ENCODE data around the gene MC3R.

MC3R gene

DNA sequence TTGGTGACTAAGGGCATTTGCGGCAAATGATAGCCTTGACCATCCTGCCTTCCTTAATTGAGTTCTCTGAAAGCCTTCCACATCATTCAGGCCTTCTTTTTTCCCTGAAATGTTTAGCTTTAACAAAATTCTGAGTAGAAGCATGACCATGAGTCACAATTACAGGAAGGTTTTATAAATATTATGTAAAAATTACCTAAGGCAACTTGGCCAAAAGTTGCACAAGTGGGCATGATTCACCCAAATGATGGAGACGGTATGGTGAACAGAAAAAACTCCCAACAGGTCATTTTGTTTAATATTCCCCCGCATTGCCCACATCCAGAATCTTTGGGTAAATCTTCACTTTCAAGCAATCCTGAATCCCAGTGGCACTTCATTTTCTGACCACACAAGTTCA lies 37.0 kb downstream of the MC3R start:
- no peaks in the 10 kb centered on the region for H3F3A ChIP-seq (ENCODE audit: insufficient read depth)
- TF ChIP-seq, protein P1, sequence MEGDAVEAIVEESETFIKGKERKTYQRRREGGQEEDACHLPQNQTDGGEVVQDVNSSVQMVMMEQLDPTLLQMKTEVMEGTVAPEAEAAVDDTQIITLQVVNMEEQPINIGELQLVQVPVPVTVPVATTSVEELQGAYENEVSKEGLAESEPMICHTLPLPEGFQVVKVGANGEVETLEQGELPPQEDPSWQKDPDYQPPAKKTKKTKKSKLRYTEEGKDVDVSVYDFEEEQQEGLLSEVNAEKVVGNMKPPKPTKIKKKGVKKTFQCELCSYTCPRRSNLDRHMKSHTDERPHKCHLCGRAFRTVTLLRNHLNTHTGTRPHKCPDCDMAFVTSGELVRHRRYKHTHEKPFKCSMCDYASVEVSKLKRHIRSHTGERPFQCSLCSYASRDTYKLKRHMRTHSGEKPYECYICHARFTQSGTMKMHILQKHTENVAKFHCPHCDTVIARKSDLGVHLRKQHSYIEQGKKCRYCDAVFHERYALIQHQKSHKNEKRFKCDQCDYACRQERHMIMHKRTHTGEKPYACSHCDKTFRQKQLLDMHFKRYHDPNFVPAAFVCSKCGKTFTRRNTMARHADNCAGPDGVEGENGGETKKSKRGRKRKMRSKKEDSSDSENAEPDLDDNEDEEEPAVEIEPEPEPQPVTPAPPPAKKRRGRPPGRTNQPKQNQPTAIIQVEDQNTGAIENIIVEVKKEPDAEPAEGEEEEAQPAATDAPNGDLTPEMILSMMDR (IDR thresholded peaks at IDR 0.05; ENCODE audit: insufficient read depth, low read length, poor library complexity, severe bottlenecking): no peak
- no peak for TF ChIP-seq EZH2phosphoT487 (conservative IDR thresholded peaks at IDR 0.05; ENCODE audit: low read length)
- no peaks in the 10 kb centered on the region for H3K9me2 ChIP-seq (replicated peaks; ENCODE audit: insufficient read depth, low read length)
- H3K9ac ChIP-seq (ENCODE audit: low read length): no peak overlapping the region
- no peak overlapping the region for H3K27ac ChIP-seq (ENCODE audit: low read depth, low read length)
- H3K4me2 ChIP-seq (ENCODE audit: low read depth, low read length, poor library complexity, severe bottlenecking): no peak overlapping the region
- H3K36me3 ChIP-seq (ENCODE audit: low read length): no peaks in the 10 kb centered on the region
- no peaks in the 10 kb centered on the region for H3K9me3 ChIP-seq (ENCODE audit: insufficient read depth, low read length)
- no peak overlapping the region for H3K4me3 ChIP-seq (ENCODE audit: insufficient read depth, low read length, poor library complexity, severe bottlenecking)
- H4K20me1 ChIP-seq (ENCODE audit: low read depth, low read length): no peaks in the 10 kb centered on the region
- H2AFZ ChIP-seq (ENCODE audit: low read depth, low read length, severe bottlenecking): no peak overlapping the region
- H3K79me2 ChIP-seq (ENCODE audit: insufficient read depth, low read length): no peaks in the 10 kb centered on the region
- no peaks in the 10 kb centered on the region for H3K27me3 ChIP-seq (ENCODE audit: low read length)

DNA sequence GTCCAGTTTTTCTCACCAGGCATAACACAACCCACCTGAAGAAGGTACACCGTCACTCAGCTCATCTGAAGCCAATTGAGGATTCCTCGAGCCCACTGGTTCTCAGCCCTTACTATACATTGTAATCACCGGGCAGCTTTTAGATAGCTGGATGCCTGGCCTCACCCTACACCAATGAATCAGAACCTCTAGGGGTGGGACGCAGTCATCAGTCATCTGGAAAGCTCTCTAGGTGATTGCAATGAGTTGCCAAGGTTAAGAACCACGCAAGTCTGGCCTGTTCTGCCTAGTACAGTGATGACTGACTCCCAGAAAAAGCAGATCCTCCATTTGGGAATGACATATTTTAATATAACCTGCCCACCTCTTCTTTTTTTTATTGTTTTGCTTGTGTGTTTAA lies 41.1 kb downstream of the MC3R start:
- H2AFZ ChIP-seq (ENCODE audit: low read depth, low read length, severe bottlenecking): no peak overlapping the region
- no peaks in the 10 kb centered on the region for H3F3A ChIP-seq (ENCODE audit: insufficient read depth)
- TF ChIP-seq EZH2phosphoT487 (conservative IDR thresholded peaks at IDR 0.05; ENCODE audit: low read length): no peak
- TF ChIP-seq, protein P1 (IDR thresholded peaks at IDR 0.05; ENCODE audit: insufficient read depth, low read length, poor library complexity, severe bottlenecking): no peak
- H3K4me2 ChIP-seq (ENCODE audit: low read depth, low read length, poor library complexity, severe bottlenecking): no peak overlapping the region
- no peaks in the 10 kb centered on the region for H3K9me2 ChIP-seq (replicated peaks; ENCODE audit: insufficient read depth, low read length)
- no peaks in the 10 kb centered on the region for H3K9me3 ChIP-seq (ENCODE audit: insufficient read depth, low read length)
- no peak overlapping the region for H3K27ac ChIP-seq (ENCODE audit: low read depth, low read length)
- no peaks in the 10 kb centered on the region for H3K27me3 ChIP-seq (ENCODE audit: low read length)
- H3K36me3 ChIP-seq (ENCODE audit: low read length): no peaks in the 10 kb centered on the region
- no peaks in the 10 kb centered on the region for H4K20me1 ChIP-seq (ENCODE audit: low read depth, low read length)
- no peaks in the 10 kb centered on the region for H3K79me2 ChIP-seq (ENCODE audit: insufficient read depth, low read length)
- H3K4me3 ChIP-seq (ENCODE audit: insufficient read depth, low read length, poor library complexity, severe bottlenecking): no peak overlapping the region
- H3K9ac ChIP-seq (ENCODE audit: low read length): no peak overlapping the region

DNA sequence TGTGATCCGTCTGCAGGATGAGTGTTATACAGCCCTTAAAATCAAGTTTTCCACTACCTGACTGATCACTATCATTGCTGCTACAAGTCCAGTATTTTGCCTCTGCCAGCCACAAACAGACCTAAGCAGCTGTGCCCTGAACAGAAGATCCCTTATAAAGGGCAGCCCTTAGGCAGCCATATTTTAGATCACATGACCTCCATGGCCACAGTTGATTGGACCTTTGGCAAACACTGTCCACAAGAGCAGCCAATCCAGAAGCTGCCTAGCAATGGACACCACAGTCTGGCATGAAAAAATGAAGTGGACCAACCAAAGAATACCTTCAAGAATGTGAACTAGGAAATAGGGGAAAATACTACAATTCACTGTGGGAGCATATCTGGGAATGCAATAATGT lies 50.8 kb downstream of the MC3R start:
- TF ChIP-seq, protein P1 (IDR thresholded peaks at IDR 0.05; ENCODE audit: insufficient read depth, low read length, poor library complexity, severe bottlenecking): no peak
- no peak for TF ChIP-seq EZH2phosphoT487 (conservative IDR thresholded peaks at IDR 0.05; ENCODE audit: low read length)
- H3K9ac ChIP-seq (ENCODE audit: low read length): no peak overlapping the region
- no peak overlapping the region for H3K4me3 ChIP-seq (ENCODE audit: insufficient read depth, low read length, poor library complexity, severe bottlenecking)
- no peaks in the 10 kb centered on the region for H4K20me1 ChIP-seq (ENCODE audit: low read depth, low read length)
- no peaks in the 10 kb centered on the region for H3K9me2 ChIP-seq (replicated peaks; ENCODE audit: insufficient read depth, low read length)
- no peaks in the 10 kb centered on the region for H3K79me2 ChIP-seq (ENCODE audit: insufficient read depth, low read length)
- no peak overlapping the region for H3K4me2 ChIP-seq (ENCODE audit: low read depth, low read length, poor library complexity, severe bottlenecking)
- H3K27ac ChIP-seq (ENCODE audit: low read depth, low read length): no peak overlapping the region
- no peaks in the 10 kb centered on the region for H3K9me3 ChIP-seq (ENCODE audit: insufficient read depth, low read length)
- H3K36me3 ChIP-seq (ENCODE audit: low read length): no peaks in the 10 kb centered on the region
- H2AFZ ChIP-seq (ENCODE audit: low read depth, low read length, severe bottlenecking): no peak overlapping the region
- no peaks in the 10 kb centered on the region for H3K27me3 ChIP-seq (ENCODE audit: low read length)
- H3F3A ChIP-seq (ENCODE audit: insufficient read depth): no peaks in the 10 kb centered on the region

Measured in SU-DHL-6 (cell line).